Ovary (tissue), 9 donors: ENCODE measurements around the gene LRRC4C. TPM values are rescaled to one million over a fixed set of nuclear protein-coding genes. Genes with fewer than 3 reads are reported as not detected.

Experiments
- DNase-seq, 5 donors: peaks; one replicate each; pipeline ENCODE4 v3.0.0-alpha.2; 2019 to 2020
- H3K27ac ChIP-seq, 2 donors: fragments of 200-600 bp; one replicate each; pipeline versions ENCODE4 v1.5.1 to v1.8.0; 2019 to 2022
- H3K27me3 ChIP-seq: fragments of 200-600 bp; one replicate; pipeline ENCODE4 v1.8.0; 2022
- H3K36me3 ChIP-seq: fragments of 200-600 bp; sonication (generic); one replicate; pipeline ENCODE4 v1.5.1; 2019
- H3K4me1 ChIP-seq: one replicate; pipeline ENCODE4 v1.8.1; 2013; ENCODE audit warnings: mild to moderate bottlenecking, moderate library complexity; ENCODE audit not compliant: insufficient read depth
- H3K4me3 ChIP-seq: fragments of 200-600 bp; sonication (generic); one replicate; pipeline ENCODE4 v1.5.1; 2017
- H3K9me3 ChIP-seq, 2 donors: fragments of 200-600 bp in 1 of 2; sonication (generic) in 1 of 2; one replicate each; pipeline versions ENCODE4 v1.5.1 to v1.8.1; 2013 to 2019; ENCODE audit warnings: mild to moderate bottlenecking in 1 of 2, moderate library complexity in 1 of 2
- CTCF ChIP-seq, 3 donors: fragments of 450-650 bp in 2 of 3; fragments of 200-600 bp in 1 of 3; IDR thresholded peaks; one replicate each; pipeline versions ENCODE4 v1.5.1 to v1.8.0; 2016 to 2022; ENCODE audit warnings: antibody characterized with exemption in 3 of 3, mild to moderate bottlenecking in 1 of 3
- EP300 ChIP-seq: sonication (generic); formaldehyde crosslinking; IDR thresholded peaks from one replicate; pipeline ENCODE4 v1.6.1; 2017; ENCODE audit warnings: antibody characterized with exemption
- POLR2A ChIP-seq: fragments of 450-650 bp; IDR thresholded peaks from one replicate; pipeline ENCODE4 v1.6.1; 2017; ENCODE audit warnings: antibody characterized with exemption, mild to moderate bottlenecking, moderate library complexity
- WGBS, 3 donors: extraction: QIAGEN DNeasy Blood & Tissue Kit in 1 of 3; methylation state at CpG; one replicate each; pipeline versions ENCODE4 v1.1.5 to v1.1.7; 2013 to 2017; 5-methylcytosine and 5-hydroxymethylcytosine counted together
- intact Hi-C, 4 donors: fragments of 100-400 bp; cut with DNase I; formaldehyde crosslinking; loops; one replicate each; pipeline versions ENCODE4 v1.11.0 to v1.15.1; 2022 to 2023
- polyA plus RNA-seq, 2 donors: library from polyadenylated mRNA; stranded (reverse); fragments of 200-250 nt in 1 of 2; fragments of 350-450 nt in 1 of 2; fragmentation: Illumina TruSeq in 1 of 2; extraction: RNeasy Lipid Tissue Mini Kit (QIAGEN cat#74804) in 1 of 2; gene quantifications; one replicate each; pipeline ENCODE4 v1.2.3, GENCODE V29; 2013 to 2014
- total RNA-seq, 7 donors: library from RNA; depleted of rRNA in 2 of 7; stranded (reverse); fragments of >200 nt in 2 of 7; fragmentation: NEBNext Ultra II Directional in 3 of 7; extraction: Animal tissue kit (Norgen Biotek cat#: 25700) in 3 of 7; gene quantifications; one replicate each; pipeline versions ENCODE4 v1.1.0 to v1.2.4, GENCODE V29; 2016 to 2023
- donor health status: DM: no; HTN: no; CAD: no; lungs with moderate emphysema.
- donor health status: DM: no; HTN: no; CAD: no.
- donor health status: Bipolar disorder and iron deficiency.
- donor health status: DM: yes; HTN: yes; CAD: no.
- donor health status: DM: no; HTN: no; CAD: no.
- donor health status: DM: yes; HTN: yes; CAD: no.

The LRRC4C gene
- total and polyA plus RNA-seq, 9 donors: 0.15 to 12.5 (median 0.78) TPM

- no peaks in the 10 kb centered on the region for H3K27me3 ChIP-seq
- TF ChIP-seq POLR2A: no peak
- no peak for TF ChIP-seq EP300
- TF ChIP-seq CTCF (IDR thresholded peaks at IDR 0.05): no peak
- H3K4me1 ChIP-seq: no peaks in the 10 kb centered on the region
- DNase-seq: no peak
- intact Hi-C loops: no loop called here
- H3K36me3 ChIP-seq: no peaks in the 10 kb centered on the region
- 75 to 83% (median 79%) methylated on average over 3 of the region's 3 CpGs for WGBS, 3 donors
- H3K27ac ChIP-seq: no peak overlapping the region
- no peaks in the 10 kb centered on the region for H3K9me3 ChIP-seq
- no peak overlapping the region for H3K4me3 ChIP-seq
Observed at GRCh38 chr11:40602866-40603552, 856.4 kb downstream of the LRRC4C start.

GRCh38 chr11:40597546-40598113 lies 861.8 kb downstream of the LRRC4C start:
- Histone ChIP-seq H3K9me3 (no peaks in the 10 kb centered on the region), H3K4me3 (no peak overlapping the region), H3K27me3 (no peaks in the 10 kb centered on the region), H3K4me1 (no peaks in the 10 kb centered on the region), H3K27ac (no peak overlapping the region), H3K36me3 (no peaks in the 10 kb centered on the region)
- no peak for DNase-seq
- TF ChIP-seq POLR2A: no peak
- TF ChIP-seq CTCF (IDR thresholded peaks at IDR 0.05): no peak
- no peak for TF ChIP-seq EP300
- 18 to 29% (median 18%) methylated on average over 5 of the region's 5 CpGs for WGBS, 3 donors
- intact Hi-C loops: no loop called here

- Histone ChIP-seq H3K4me1 (no peaks in the 10 kb centered on the region), H3K9me3 (no peaks in the 10 kb centered on the region), H3K4me3 (no peak overlapping the region), H3K27me3 (no peaks in the 10 kb centered on the region), H3K27ac (no peak overlapping the region), H3K36me3 (no peaks in the 10 kb centered on the region)
- no peak for DNase-seq
- intact Hi-C loops: no loop called here
- TF ChIP-seq POLR2A (no peak), CTCF (IDR thresholded peaks at IDR 0.05) (no peak), EP300 (no peak)
- WGBS, 3 donors: 12 to 17% (median 12%) methylated on average over 1 of the region's 1 CpG
Observed at GRCh38 chr11:40573254-40573891, 886.1 kb downstream of the LRRC4C start.

DNA sequence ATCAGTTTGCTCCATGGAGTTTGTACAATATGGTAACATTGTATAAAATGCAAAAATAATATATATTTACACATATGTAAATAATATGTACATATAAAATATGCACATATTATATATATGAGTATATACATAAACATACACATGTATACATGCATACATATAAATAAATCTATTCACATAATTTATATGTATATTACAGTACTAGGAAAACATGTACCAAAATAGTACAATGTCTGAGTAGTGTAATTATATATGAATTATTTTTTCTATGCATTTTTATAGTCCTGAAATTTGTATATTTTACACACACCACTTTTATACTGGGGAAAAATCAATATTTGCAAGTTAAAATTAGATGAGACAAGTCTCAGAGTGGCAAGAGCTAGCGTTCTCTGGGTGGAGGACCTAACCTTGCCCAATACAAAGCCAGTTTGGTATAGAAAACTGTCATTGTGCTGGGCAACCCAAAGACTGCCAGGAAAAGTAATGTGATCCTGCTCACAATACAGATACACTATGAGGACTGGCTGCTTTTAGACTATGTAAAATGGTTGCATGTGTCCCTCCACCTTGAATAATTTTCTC lies 889.4 kb downstream of the LRRC4C start:
- H3K36me3 ChIP-seq: no peaks in the 10 kb centered on the region
- H3K4me3 ChIP-seq: no peak overlapping the region
- no peak for DNase-seq
- WGBS, 3 donors: 74 to 93% (median 86%) methylated on average over 1 of the region's 1 CpG
- no peaks in the 10 kb centered on the region for H3K4me1 ChIP-seq
- TF ChIP-seq POLR2A: no peak
- TF ChIP-seq EP300: no peak
- intact Hi-C loops: no loop called here
- H3K27ac ChIP-seq: no peak overlapping the region
- no peaks in the 10 kb centered on the region for H3K27me3 ChIP-seq
- no peaks in the 10 kb centered on the region for H3K9me3 ChIP-seq
